Mesothelial cell of epicardium (in vitro differentiated cells): ENCODE data around the gene CFAP43. TPM values are rescaled to one million over a fixed set of nuclear protein-coding genes. Genes with fewer than 3 reads are reported as not detected.

Experiments
- DNase-seq, 2 experiments: peaks; one replicate each; pipeline ENCODE4 v3.0.0; 2021; ENCODE audit warnings: low spot score in 2 of 2; ENCODE audit not compliant: unreplicated experiment in 2 of 2
- H3K27ac Mint-ChIP-seq: 2 replicates; pipeline ENCODE4 v1.8.0; 2021; ENCODE audit warnings: mixed read lengths
- H3K27me3 Mint-ChIP-seq: 2 replicates; pipeline ENCODE4 v1.8.0; 2021; ENCODE audit warnings: low read depth, mixed read lengths
- H3K36me3 Mint-ChIP-seq: 2 replicates; pipeline ENCODE4 v1.8.0; 2021; ENCODE audit warnings: mixed read lengths
- H3K4me1 Mint-ChIP-seq: 2 replicates; pipeline ENCODE4 v1.8.0; 2021; ENCODE audit warnings: mixed read lengths
- H3K4me3 Mint-ChIP-seq: 2 replicates; pipeline ENCODE4 v1.8.0; 2021; ENCODE audit warnings: mild to moderate bottlenecking, moderate library complexity, mixed read lengths
- H3K9me3 Mint-ChIP-seq: 2 replicates; pipeline ENCODE4 v1.8.0; 2021; ENCODE audit warnings: mixed read lengths
- total RNA-seq: library from RNA; stranded (reverse); gene quantifications from 3 replicates; pipeline ENCODE4 v1.2.1, GENCODE V29; 2021
- TF ChIP-seq, protein P1 (sequence below): fragments of 200-600 bp; sonication (generic); IDR thresholded peaks from one replicate; pipeline ENCODE4 v1.5.0; 2021; ENCODE audit warnings: antibody characterized with exemption; ENCODE audit not compliant: unreplicated experiment

The CFAP43 gene, protein sequence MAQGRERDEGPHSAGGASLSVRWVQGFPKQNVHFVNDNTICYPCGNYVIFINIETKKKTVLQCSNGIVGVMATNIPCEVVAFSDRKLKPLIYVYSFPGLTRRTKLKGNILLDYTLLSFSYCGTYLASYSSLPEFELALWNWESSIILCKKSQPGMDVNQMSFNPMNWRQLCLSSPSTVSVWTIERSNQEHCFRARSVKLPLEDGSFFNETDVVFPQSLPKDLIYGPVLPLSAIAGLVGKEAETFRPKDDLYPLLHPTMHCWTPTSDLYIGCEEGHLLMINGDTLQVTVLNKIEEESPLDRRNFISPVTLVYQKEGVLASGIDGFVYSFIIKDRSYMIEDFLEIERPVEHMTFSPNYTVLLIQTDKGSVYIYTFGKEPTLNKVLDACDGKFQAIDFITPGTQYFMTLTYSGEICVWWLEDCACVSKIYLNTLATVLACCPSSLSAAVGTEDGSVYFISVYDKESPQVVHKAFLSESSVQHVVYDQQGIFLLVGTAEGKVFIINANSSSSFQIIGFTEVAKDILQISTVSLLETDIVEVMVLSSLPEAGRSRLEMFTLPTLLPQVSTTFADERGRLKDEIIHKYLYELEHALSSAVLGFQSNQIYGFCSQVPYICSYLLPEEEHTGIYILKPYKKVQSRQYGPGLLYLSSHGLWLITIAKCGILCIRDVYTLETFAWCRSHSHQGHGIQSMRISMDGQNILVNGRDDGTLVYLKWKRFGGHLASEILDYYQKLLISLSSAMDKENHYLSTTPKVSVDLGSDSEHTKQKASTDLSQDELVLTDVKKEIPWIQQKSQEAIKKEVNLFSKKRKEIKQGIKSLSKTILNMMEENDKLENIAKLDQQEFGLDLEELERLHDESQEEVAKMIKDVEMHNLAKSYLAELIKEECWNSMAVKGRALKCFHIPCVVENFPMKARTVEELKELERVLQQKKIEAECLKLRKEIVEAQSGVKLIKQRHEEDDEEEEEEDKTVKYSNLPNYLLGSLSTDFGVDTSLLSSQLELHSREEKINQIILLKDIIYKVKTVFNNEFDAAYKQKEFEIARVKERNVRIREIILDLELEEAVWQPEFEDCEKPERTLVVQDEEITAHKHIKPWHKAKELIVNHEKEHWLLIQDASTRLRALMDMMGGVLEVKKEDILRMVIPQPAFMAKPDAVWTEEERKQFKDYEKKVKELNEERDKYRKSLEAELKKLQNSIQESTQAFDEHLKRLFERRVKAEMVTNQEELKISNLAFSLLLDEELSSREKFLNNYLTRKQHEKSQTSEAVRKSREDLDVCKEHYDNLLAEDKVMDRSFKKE (N-terminal part only)
- total RNA-seq, result 1.0 to 2.1 TPM (median 1.9 TPM) in 3 replicates

- peaks cover 1% of the 10 kb centered on the region for H3K27me3 Mint-ChIP-seq
- TF ChIP-seq, protein P1, sequence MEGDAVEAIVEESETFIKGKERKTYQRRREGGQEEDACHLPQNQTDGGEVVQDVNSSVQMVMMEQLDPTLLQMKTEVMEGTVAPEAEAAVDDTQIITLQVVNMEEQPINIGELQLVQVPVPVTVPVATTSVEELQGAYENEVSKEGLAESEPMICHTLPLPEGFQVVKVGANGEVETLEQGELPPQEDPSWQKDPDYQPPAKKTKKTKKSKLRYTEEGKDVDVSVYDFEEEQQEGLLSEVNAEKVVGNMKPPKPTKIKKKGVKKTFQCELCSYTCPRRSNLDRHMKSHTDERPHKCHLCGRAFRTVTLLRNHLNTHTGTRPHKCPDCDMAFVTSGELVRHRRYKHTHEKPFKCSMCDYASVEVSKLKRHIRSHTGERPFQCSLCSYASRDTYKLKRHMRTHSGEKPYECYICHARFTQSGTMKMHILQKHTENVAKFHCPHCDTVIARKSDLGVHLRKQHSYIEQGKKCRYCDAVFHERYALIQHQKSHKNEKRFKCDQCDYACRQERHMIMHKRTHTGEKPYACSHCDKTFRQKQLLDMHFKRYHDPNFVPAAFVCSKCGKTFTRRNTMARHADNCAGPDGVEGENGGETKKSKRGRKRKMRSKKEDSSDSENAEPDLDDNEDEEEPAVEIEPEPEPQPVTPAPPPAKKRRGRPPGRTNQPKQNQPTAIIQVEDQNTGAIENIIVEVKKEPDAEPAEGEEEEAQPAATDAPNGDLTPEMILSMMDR, result no peak
- H3K4me3 Mint-ChIP-seq, result peak within 1 kb of the TSS; percentile 80
Observed at GRCh38 chr10:104231784-104232612, at the start of gene CFAP43. CFAP43 (minus strand) TSS chr10:104232364; CDS start chr10:104232246, 118 bp downstream.

GRCh38 chr10:104281694-104282093 lies 49.5 kb upstream of the CFAP43 start:
- H3K4me1 Mint-ChIP-seq, result no peaks in the 10 kb centered on the region
- no peaks in the 10 kb centered on the region for H3K9me3 Mint-ChIP-seq
- DNase-seq, result no peak
- TF ChIP-seq, protein P1, result no peak
- no peaks in the 10 kb centered on the region for H3K27me3 Mint-ChIP-seq
- H3K27ac Mint-ChIP-seq, result no peak overlapping the region
- H3K36me3 Mint-ChIP-seq, result no peaks in the 10 kb centered on the region
- H3K4me3 Mint-ChIP-seq, result no peak overlapping the region

More at GRCh38 chr10:104231784-104232612, at the start of gene CFAP43:
- Mint-ChIP-seq H3K27ac (peak within 1 kb of the TSS; percentile 55), H3K4me1 (peaks cover 9% of the 10 kb centered on the region), H3K9me3 (peaks cover 23% of the 10 kb centered on the region), H3K36me3 (no peaks in the 10 kb centered on the region)
- DNase-seq, result peak; percentile 90 to 98

GRCh38 chr10:104279550-104280259 lies 47.5 kb upstream of the CFAP43 start:
- no peak overlapping the region for H3K4me3 Mint-ChIP-seq
- H3K36me3 Mint-ChIP-seq, result no peaks in the 10 kb centered on the region
- H3K27me3 Mint-ChIP-seq, result peaks cover 2% of the 10 kb centered on the region

GRCh38 chr10:104277785-104278184 lies 45.6 kb upstream of the CFAP43 start:
- Mint-ChIP-seq H3K27ac (no peak overlapping the region), H3K27me3 (peaks cover 2% of the 10 kb centered on the region), H3K4me1 (peaks cover 8% of the 10 kb centered on the region), H3K36me3 (no peaks in the 10 kb centered on the region), H3K9me3 (no peaks in the 10 kb centered on the region), H3K4me3 (no peak overlapping the region)
- TF ChIP-seq, protein P1, result no peak
- no peak for DNase-seq

More at GRCh38 chr10:104279550-104280259, 47.5 kb upstream of the CFAP43 start:
- no peak overlapping the region for H3K27ac Mint-ChIP-seq
- no peak for DNase-seq
- H3K9me3 Mint-ChIP-seq, result no peaks in the 10 kb centered on the region
- H3K4me1 Mint-ChIP-seq, result peaks cover 8% of the 10 kb centered on the region
- TF ChIP-seq, protein P1, result no peak
